ENCODE data around the gene TTC28.

TTC28 gene

GRCh38 chr22:28031383-28031922 lies 648.2 kb downstream of the TTC28 start:
- DNase-seq: no peak

- peak; percentile 24 for DNase-seq
These were observed 649.2 kb downstream of the TTC28 start for GRCh38 chr22:28030473-28030872.

GRCh38 chr22:28029956-28030355 lies 649.7 kb downstream of the TTC28 start:
- peak; percentile 64 for DNase-seq

- DNase-seq: peak; percentile 92
These were observed 650.3 kb downstream of the TTC28 start for GRCh38 chr22:28029201-28029948.

- no peak for DNase-seq
These were observed 651.9 kb downstream of the TTC28 start for GRCh38 chr22:28027453-28028448.

GRCh38 chr22:28025866-28026575 lies 653.6 kb downstream of the TTC28 start:
- DNase-seq: no peak

GRCh38 chr22:28025333-28025732 lies 654.3 kb downstream of the TTC28 start:
- DNase-seq: no peak

- DNase-seq: no peak
These were observed 655.2 kb downstream of the TTC28 start for GRCh38 chr22:28024422-28024888.

GRCh38 chr22:28023774-28024173 lies 655.9 kb downstream of the TTC28 start:
- no peak for DNase-seq

- no peak for DNase-seq
These were observed 656.6 kb downstream of the TTC28 start for GRCh38 chr22:28023036-28023435.

GRCh38 chr22:28021998-28022660 lies 657.5 kb downstream of the TTC28 start:
- no peak for DNase-seq

GRCh38 chr22:28021116-28021997 lies 658.3 kb downstream of the TTC28 start:
- DNase-seq: peak; percentile 62

GRCh38 chr22:28019881-28020861 lies 659.5 kb downstream of the TTC28 start:
- peak; percentile 90 for DNase-seq

- no peak for DNase-seq
These were observed 660.3 kb downstream of the TTC28 start for GRCh38 chr22:28019360-28019759.

GRCh38 chr22:28018461-28018927 lies 661.1 kb downstream of the TTC28 start:
- no peak for DNase-seq

GRCh38 chr22:28017859-28018258 lies 661.8 kb downstream of the TTC28 start:
- no peak for DNase-seq

GRCh38 chr22:28017558-28017820 lies 662.2 kb downstream of the TTC28 start:
- DNase-seq: no peak

- DNase-seq: no peak
These were observed 662.7 kb downstream of the TTC28 start for GRCh38 chr22:28016781-28017557.

All from NCI-H2171 treated with DMSO at 0.1 percent for 48 hours (cell line).